HUES6 (cell line): ENCODE results near the gene SEC61G.

ENCODE experiments used
- H3K27ac ChIP-seq: 2 replicates; pipeline ENCODE4 v1.7.0; 2013; ENCODE audit warnings: low read depth, mild to moderate bottlenecking, low read length, inconsistent platforms
- H3K27me3 ChIP-seq: 2 replicates; pipeline ENCODE4 v1.6.1; 2013; ENCODE audit warnings: low read length; ENCODE audit not compliant: control insufficient read depth, insufficient read depth
- H3K36me3 ChIP-seq: 2 replicates; pipeline ENCODE4 v1.6.1; 2013; ENCODE audit warnings: low read length; ENCODE audit not compliant: control insufficient read depth, insufficient read depth
- H3K4me1 ChIP-seq: 2 replicates; pipeline ENCODE4 v1.6.1; 2013; ENCODE audit warnings: low read length; ENCODE audit not compliant: control insufficient read depth, insufficient read depth
- H3K4me3 ChIP-seq: 2 replicates; pipeline ENCODE4 v1.5.1; 2013; ENCODE audit warnings: low read depth, low read length
- H3K9ac ChIP-seq: one replicate; pipeline ENCODE4 v1.6.1; 2013; ENCODE audit warnings: mild to moderate bottlenecking, low read length
- H3K9me3 ChIP-seq: 2 replicates; pipeline ENCODE4 v1.6.1; 2013; ENCODE audit warnings: low read depth, low read length; ENCODE audit not compliant: control insufficient read depth, insufficient read depth

SEC61G gene

GRCh38 chr7:54758702-54759592, at the start of gene SEC61G:
TSS of gene SEC61G (minus strand) at chr7:54759211. CDS start at chr7:54757588, 1,623 bp downstream.
- peaks cover 32% of the 10 kb centered on the region for H3K36me3 ChIP-seq
- peak within 1 kb of the TSS; percentile 93 for H3K9ac ChIP-seq
- H3K27me3 ChIP-seq: no peaks in the 10 kb centered on the region
- peak within 1 kb of the TSS; percentile 65 for H3K27ac ChIP-seq
- peak within 1 kb of the TSS; percentile 96 for H3K4me3 ChIP-seq
- peaks cover 2% of the 10 kb centered on the region; the same call in 1 of the 2 replicates for H3K4me1 ChIP-seq
- no peaks in the 10 kb centered on the region for H3K9me3 ChIP-seq

GRCh38 chr7:54802841-54803240, 43.8 kb upstream of the SEC61G start:
- H3K4me1 ChIP-seq: peaks cover 12% of the 10 kb centered on the region; the same call in 1 of the 2 replicates
- no peak overlapping the region for H3K9ac ChIP-seq
- H3K36me3 ChIP-seq: no peaks in the 10 kb centered on the region
- H3K4me3 ChIP-seq: no peak overlapping the region
- H3K27ac ChIP-seq: no peak overlapping the region
- H3K9me3 ChIP-seq: peaks cover 7% of the 10 kb centered on the region; the same call in 1 of the 2 replicates
- no peaks in the 10 kb centered on the region for H3K27me3 ChIP-seq

- Histone ChIP-seq H3K4me1 (peaks cover 12% of the 10 kb centered on the region; the same call in 1 of the 2 replicates), H3K4me3 (no peak overlapping the region), H3K27ac (no peak overlapping the region), H3K36me3 (no peaks in the 10 kb centered on the region), H3K9ac (no peak overlapping the region), H3K27me3 (no peaks in the 10 kb centered on the region), H3K9me3 (peaks cover 4% of the 10 kb centered on the region; the same call in 1 of the 2 replicates)
Measured at GRCh38 chr7:54802114-54802513, 43.1 kb upstream of the SEC61G start.

- peaks cover 12% of the 10 kb centered on the region; the same call in 1 of the 2 replicates for H3K4me1 ChIP-seq
- no peaks in the 10 kb centered on the region for H3K27me3 ChIP-seq
- H3K9ac ChIP-seq: no peak overlapping the region
- no peaks in the 10 kb centered on the region for H3K36me3 ChIP-seq
- H3K27ac ChIP-seq: no peak overlapping the region
- H3K4me3 ChIP-seq: no peak overlapping the region
- no peaks in the 10 kb centered on the region for H3K9me3 ChIP-seq
Measured at GRCh38 chr7:54799792-54800191, 40.8 kb upstream of the SEC61G start.

GRCh38 chr7:54798530-54798929, 39.5 kb upstream of the SEC61G start:
- Histone ChIP-seq H3K4me1 (peaks cover 8% of the 10 kb centered on the region; the same call in 1 of the 2 replicates), H3K36me3 (no peaks in the 10 kb centered on the region), H3K27ac (no peak overlapping the region), H3K4me3 (no peak overlapping the region), H3K27me3 (no peaks in the 10 kb centered on the region), H3K9me3 (no peaks in the 10 kb centered on the region), H3K9ac (no peak overlapping the region)

GRCh38 chr7:54796853-54797252, 37.8 kb upstream of the SEC61G start:
- Histone ChIP-seq H3K36me3 (no peaks in the 10 kb centered on the region), H3K9ac (no peak overlapping the region), H3K4me1 (no peaks in the 10 kb centered on the region), H3K4me3 (no peak overlapping the region), H3K27me3 (no peaks in the 10 kb centered on the region), H3K9me3 (no peaks in the 10 kb centered on the region), H3K27ac (no peak overlapping the region)

GRCh38 chr7:54796150-54796549, 37.1 kb upstream of the SEC61G start:
- no peaks in the 10 kb centered on the region for H3K9me3 ChIP-seq
- H3K4me3 ChIP-seq: no peak overlapping the region
- no peaks in the 10 kb centered on the region for H3K4me1 ChIP-seq
- H3K9ac ChIP-seq: no peak overlapping the region
- no peak overlapping the region for H3K27ac ChIP-seq
- H3K27me3 ChIP-seq: no peaks in the 10 kb centered on the region
- H3K36me3 ChIP-seq: no peaks in the 10 kb centered on the region

GRCh38 chr7:54792383-54792782, 33.4 kb upstream of the SEC61G start:
- H3K27me3 ChIP-seq: no peaks in the 10 kb centered on the region
- no peak overlapping the region for H3K9ac ChIP-seq
- H3K27ac ChIP-seq: no peak overlapping the region
- H3K9me3 ChIP-seq: no peaks in the 10 kb centered on the region
- H3K4me1 ChIP-seq: no peaks in the 10 kb centered on the region
- H3K36me3 ChIP-seq: no peaks in the 10 kb centered on the region
- H3K4me3 ChIP-seq: no peak overlapping the region

- Histone ChIP-seq H3K4me1 (peaks cover 5% of the 10 kb centered on the region), H3K9ac (no peak overlapping the region), H3K27me3 (no peaks in the 10 kb centered on the region), H3K9me3 (no peaks in the 10 kb centered on the region), H3K27ac (no peak overlapping the region), H3K4me3 (no peak overlapping the region), H3K36me3 (no peaks in the 10 kb centered on the region)
Measured at GRCh38 chr7:54788664-54789063, 29.7 kb upstream of the SEC61G start.

- Histone ChIP-seq H3K4me1 (peaks cover 27% of the 10 kb centered on the region), H3K9me3 (no peaks in the 10 kb centered on the region), H3K9ac (no peak overlapping the region), H3K4me3 (no peak overlapping the region), H3K27me3 (peaks cover 5% of the 10 kb centered on the region; the same call in 1 of the 2 replicates), H3K27ac (no peak overlapping the region), H3K36me3 (no peaks in the 10 kb centered on the region)
Measured at GRCh38 chr7:54785261-54785660, 26.2 kb upstream of the SEC61G start.

GRCh38 chr7:54783952-54784351, 24.9 kb upstream of the SEC61G start:
- H3K9me3 ChIP-seq: no peaks in the 10 kb centered on the region
- H3K36me3 ChIP-seq: no peaks in the 10 kb centered on the region
- H3K27me3 ChIP-seq: peaks cover 5% of the 10 kb centered on the region; the same call in 1 of the 2 replicates
- H3K4me1 ChIP-seq: peaks cover 27% of the 10 kb centered on the region
- H3K9ac ChIP-seq: no peak overlapping the region
- no peak overlapping the region for H3K4me3 ChIP-seq
- no peak overlapping the region for H3K27ac ChIP-seq
